Measurements from ENCODE around the gene SLC24A3.

DNA sequence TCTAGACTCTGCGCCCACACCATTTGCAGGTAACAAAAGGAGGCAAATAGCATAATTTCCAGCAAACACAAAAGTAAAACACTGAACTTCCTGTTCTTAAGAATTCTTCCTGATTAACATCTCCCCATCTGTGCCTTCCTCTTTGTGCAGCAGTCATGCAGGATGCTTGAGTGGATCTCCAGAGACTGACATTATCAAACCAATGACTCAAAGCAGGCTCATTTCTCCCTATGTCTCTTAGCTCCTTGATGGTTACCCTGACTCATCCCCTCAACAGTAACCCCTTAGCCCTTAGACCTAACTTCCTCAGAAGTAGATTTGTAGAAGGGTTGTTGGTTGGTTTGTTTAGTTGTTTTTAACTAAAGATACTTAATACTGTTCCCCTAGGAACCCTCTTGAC, 408.6 kb downstream of the SLC24A3 start:
- TF ChIP-seq RFX1 (IDR thresholded peaks at IDR 0.05): no peak
- no peak for TF ChIP-seq PRMT3 (CRISPR knock-in tag; IDR thresholded peaks at IDR 0.05; ENCODE audit: borderline replicate concordance, low read depth)
- TF ChIP-seq, protein P1, sequence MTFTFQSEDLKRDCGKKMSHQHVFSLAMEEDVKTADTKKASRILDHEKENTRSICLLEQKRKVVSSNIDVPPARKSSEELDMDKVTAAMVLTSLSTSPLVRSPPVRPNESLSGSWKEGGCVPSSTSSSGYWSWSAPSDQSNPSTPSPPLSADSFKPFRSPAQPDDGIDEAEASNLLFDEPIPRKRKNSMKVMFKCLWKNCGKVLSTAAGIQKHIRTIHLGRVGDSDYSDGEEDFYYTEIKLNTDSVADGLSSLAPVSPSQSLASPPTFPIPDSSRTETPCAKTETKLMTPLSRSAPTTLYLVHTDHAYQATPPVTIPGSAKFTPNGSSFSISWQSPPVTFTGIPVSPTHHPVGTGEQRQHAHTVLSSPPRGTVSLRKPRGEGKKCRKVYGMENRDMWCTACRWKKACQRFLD (CRISPR knock-in tag; IDR thresholded peaks at IDR 0.05; ENCODE audit: borderline replicate concordance): no peak
- TF ChIP-seq, protein P2, sequence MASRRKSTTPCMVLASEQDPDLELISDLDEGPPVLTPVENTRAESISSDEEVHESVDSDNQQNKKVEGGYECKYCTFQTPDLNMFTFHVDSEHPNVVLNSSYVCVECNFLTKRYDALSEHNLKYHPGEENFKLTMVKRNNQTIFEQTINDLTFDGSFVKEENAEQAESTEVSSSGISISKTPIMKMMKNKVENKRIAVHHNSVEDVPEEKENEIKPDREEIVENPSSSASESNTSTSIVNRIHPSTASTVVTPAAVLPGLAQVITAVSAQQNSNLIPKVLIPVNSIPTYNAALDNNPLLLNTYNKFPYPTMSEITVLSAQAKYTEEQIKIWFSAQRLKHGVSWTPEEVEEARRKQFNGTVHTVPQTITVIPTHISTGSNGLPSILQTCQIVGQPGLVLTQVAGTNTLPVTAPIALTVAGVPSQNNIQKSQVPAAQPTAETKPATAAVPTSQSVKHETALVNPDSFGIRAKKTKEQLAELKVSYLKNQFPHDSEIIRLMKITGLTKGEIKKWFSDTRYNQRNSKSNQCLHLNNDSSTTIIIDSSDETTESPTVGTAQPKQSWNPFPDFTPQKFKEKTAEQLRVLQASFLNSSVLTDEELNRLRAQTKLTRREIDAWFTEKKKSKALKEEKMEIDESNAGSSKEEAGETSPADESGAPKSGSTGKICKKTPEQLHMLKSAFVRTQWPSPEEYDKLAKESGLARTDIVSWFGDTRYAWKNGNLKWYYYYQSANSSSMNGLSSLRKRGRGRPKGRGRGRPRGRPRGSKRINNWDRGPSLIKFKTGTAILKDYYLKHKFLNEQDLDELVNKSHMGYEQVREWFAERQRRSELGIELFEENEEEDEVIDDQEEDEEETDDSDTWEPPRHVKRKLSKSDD (CRISPR knock-in tag; IDR thresholded peaks at IDR 0.05; ENCODE audit: low read depth): no peak
- TF ChIP-seq PHF21A (CRISPR knock-in tag; IDR thresholded peaks at IDR 0.05): no peak
- no peak for TF ChIP-seq ZC3H13 (CRISPR knock-in tag; IDR thresholded peaks at IDR 0.05)
- no peak for TF ChIP-seq EZH2 (conservative IDR thresholded peaks at IDR 0.05; ENCODE audit: low read depth, low read length)
- no peak for TF ChIP-seq MYNN (CRISPR knock-in tag; IDR thresholded peaks at IDR 0.05; ENCODE audit: low read depth)
- no peak for TF ChIP-seq ZNF615 (CRISPR knock-in tag; IDR thresholded peaks at IDR 0.05; ENCODE audit: borderline replicate concordance)
- TF ChIP-seq ZBTB21 (CRISPR knock-in tag; IDR thresholded peaks at IDR 0.05): no peak
